HG02981 (cell line): ENCODE measurements around the gene FXR2.

Source experiments
- ATAC-seq: cut with Tn5 transposase; IDR thresholded peaks from one replicate; pipeline ENCODE4 v1.9.1; 2021; ENCODE audit warnings: mild to moderate bottlenecking, moderate library complexity; ENCODE audit not compliant: unreplicated experiment

FXR2 gene

GRCh38 chr17:7573324-7574080 lies 41.2 kb downstream of the FXR2 start:
- no peak for ATAC-seq

- ATAC-seq: peak; percentile 5
Observed at GRCh38 chr17:7572588-7573323, 41.9 kb downstream of the FXR2 start.

- ATAC-seq: peak; percentile 84
Observed at GRCh38 chr17:7572338-7572587, 42.4 kb downstream of the FXR2 start.

- ATAC-seq: no peak
Observed at GRCh38 chr17:7570351-7570750, 44.3 kb downstream of the FXR2 start.

- no peak for ATAC-seq
Observed at GRCh38 chr17:7569571-7569970, 45.1 kb downstream of the FXR2 start.

- ATAC-seq: no peak
Observed at GRCh38 chr17:7563115-7563869, 51.4 kb downstream of the FXR2 start.

- no peak for ATAC-seq
Observed at GRCh38 chr17:7562208-7562605, 52.5 kb downstream of the FXR2 start.

- peak; percentile 60 for ATAC-seq
Observed at GRCh38 chr17:7561589-7562207, 53.0 kb downstream of the FXR2 start, which contains the start of gene SENP3. SENP3 (plus strand) TSS chr17:7561919; CDS start chr17:7563077, 1,158 bp downstream.

GRCh38 chr17:7561028-7561575 lies 53.6 kb downstream of the FXR2 start:
- ATAC-seq: peak; percentile 38

- ATAC-seq: no peak
Observed at GRCh38 chr17:7560172-7561027, 54.3 kb downstream of the FXR2 start.

- no peak for ATAC-seq
Observed at GRCh38 chr17:7559320-7560171, 55.2 kb downstream of the FXR2 start.

GRCh38 chr17:7558544-7559319 lies 56.0 kb downstream of the FXR2 start, which contains the start of gene TNFSF13:
TNFSF13 (plus strand) TSS chr17:7558750; CDS start chr17:7559040, 290 bp downstream.
- no peak for ATAC-seq

GRCh38 chr17:7557775-7558543 lies 56.7 kb downstream of the FXR2 start:
- ATAC-seq: no peak

- ATAC-seq: no peak
Observed at GRCh38 chr17:7557147-7557764, 57.4 kb downstream of the FXR2 start.

- no peak for ATAC-seq
Observed at GRCh38 chr17:7556627-7557026, 58.1 kb downstream of the FXR2 start.

GRCh38 chr17:7555320-7555948 lies 59.3 kb downstream of the FXR2 start:
- ATAC-seq: no peak

GRCh38 chr17:7553356-7553755 lies 61.3 kb downstream of the FXR2 start:
- no peak for ATAC-seq
